Neural crest cell (in vitro differentiated cells): ENCODE data around the gene CSNK1D. TPM values are rescaled to one million over a fixed set of nuclear protein-coding genes. Genes with fewer than 3 reads are reported as not detected.

Experiments used
- DNase-seq: peaks from one replicate; pipeline ENCODE4 v3.0.0; 2021; ENCODE audit warnings: low read depth, mixed read lengths, low spot score
- H3K27ac Mint-ChIP-seq: one replicate; pipeline ENCODE4 v1.8.0; 2021; ENCODE audit warnings: mild to moderate bottlenecking, mixed read lengths; ENCODE audit not compliant: unreplicated experiment
- H3K27me3 Mint-ChIP-seq: 2 replicates; pipeline ENCODE4 v1.8.0; 2021; ENCODE audit warnings: low read depth, mild to moderate bottlenecking, mixed read lengths
- H3K36me3 Mint-ChIP-seq: 2 replicates; pipeline ENCODE4 v1.8.0; 2021; ENCODE audit warnings: low read depth, mild to moderate bottlenecking, mixed read lengths
- H3K4me1 Mint-ChIP-seq: 2 replicates; pipeline ENCODE4 v1.8.0; 2021; ENCODE audit warnings: mixed read lengths
- H3K4me3 Mint-ChIP-seq: one replicate; pipeline ENCODE4 v1.8.0; 2021; ENCODE audit warnings: mild to moderate bottlenecking, mixed read lengths
- H3K9me3 Mint-ChIP-seq: 2 replicates; pipeline ENCODE4 v1.8.0; 2021; ENCODE audit warnings: mixed read lengths
- total RNA-seq: library from RNA; stranded (reverse); gene quantifications from 2 replicates; pipeline ENCODE4 v1.2.1, GENCODE V29; 2021
- TF ChIP-seq, protein P1 (sequence below): fragments of 200-600 bp; sonication (generic); conservative IDR thresholded peaks from 2 replicates; pipeline ENCODE4 v1.5.0; 2021; ENCODE audit warnings: antibody characterized with exemption, mild to moderate bottlenecking

CSNK1D gene
- total RNA-seq, 1 donor from 2014 or later, result 165 TPM

DNA sequence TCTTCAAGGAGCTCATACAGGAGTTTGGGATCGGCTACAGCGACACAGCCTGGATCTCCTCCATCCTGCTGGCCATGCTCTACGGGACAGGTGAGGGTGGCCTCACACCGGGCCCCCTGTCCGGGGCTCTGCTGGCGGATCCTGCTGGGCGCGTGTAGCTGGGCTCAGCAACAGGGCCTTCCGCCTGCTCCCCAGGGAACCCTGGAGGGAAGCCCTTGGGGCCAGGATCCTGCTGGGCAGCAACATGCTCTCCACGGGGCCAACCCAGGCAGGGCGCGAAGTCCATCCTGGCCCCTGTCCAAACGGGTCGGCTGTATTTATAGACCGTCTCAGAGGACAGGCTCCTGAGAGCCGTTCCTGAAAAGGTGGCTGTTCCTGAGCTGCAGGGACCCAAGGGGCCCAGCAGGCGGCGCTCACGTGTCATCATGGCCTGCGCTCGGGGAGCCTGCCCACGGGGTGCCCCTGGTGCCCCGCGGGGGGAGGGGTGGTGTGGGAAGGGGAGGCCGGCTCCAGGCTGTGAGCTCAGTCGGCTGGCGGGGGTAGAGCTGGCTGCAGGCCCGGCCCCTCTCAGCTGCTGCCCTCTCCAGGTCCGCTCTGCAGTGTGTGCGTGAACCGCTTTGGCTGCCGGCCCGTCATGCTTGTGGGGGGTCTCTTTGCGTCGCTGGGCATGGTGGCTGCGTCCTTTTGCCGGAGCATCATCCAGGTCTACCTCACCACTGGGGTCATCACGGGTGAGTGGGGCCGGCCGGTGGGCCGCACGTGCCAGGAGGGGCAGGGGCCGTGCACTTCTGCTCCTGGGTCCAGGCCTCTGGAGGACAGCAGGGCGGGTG lies 37.1 kb downstream of the CSNK1D start:
- DNase-seq, result peak; percentile 68
- Mint-ChIP-seq H3K4me3 (no peak overlapping the region), H3K9me3 (no peaks in the 10 kb centered on the region), H3K4me1 (no peaks in the 10 kb centered on the region), H3K36me3 (no peaks in the 10 kb centered on the region), H3K27ac (peak overlapping the region; percentile 43), H3K27me3 (no peaks in the 10 kb centered on the region)
- TF ChIP-seq, protein P1, sequence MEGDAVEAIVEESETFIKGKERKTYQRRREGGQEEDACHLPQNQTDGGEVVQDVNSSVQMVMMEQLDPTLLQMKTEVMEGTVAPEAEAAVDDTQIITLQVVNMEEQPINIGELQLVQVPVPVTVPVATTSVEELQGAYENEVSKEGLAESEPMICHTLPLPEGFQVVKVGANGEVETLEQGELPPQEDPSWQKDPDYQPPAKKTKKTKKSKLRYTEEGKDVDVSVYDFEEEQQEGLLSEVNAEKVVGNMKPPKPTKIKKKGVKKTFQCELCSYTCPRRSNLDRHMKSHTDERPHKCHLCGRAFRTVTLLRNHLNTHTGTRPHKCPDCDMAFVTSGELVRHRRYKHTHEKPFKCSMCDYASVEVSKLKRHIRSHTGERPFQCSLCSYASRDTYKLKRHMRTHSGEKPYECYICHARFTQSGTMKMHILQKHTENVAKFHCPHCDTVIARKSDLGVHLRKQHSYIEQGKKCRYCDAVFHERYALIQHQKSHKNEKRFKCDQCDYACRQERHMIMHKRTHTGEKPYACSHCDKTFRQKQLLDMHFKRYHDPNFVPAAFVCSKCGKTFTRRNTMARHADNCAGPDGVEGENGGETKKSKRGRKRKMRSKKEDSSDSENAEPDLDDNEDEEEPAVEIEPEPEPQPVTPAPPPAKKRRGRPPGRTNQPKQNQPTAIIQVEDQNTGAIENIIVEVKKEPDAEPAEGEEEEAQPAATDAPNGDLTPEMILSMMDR, result peak; percentile 89

GRCh38 chr17:82235775-82236141 lies 37.7 kb downstream of the CSNK1D start:
- no peaks in the 10 kb centered on the region for H3K27me3 Mint-ChIP-seq
- no peak for DNase-seq
- H3K4me1 Mint-ChIP-seq, result no peaks in the 10 kb centered on the region
- no peak overlapping the region for H3K27ac Mint-ChIP-seq
- H3K4me3 Mint-ChIP-seq, result no peak overlapping the region
- no peaks in the 10 kb centered on the region for H3K9me3 Mint-ChIP-seq
- no peaks in the 10 kb centered on the region for H3K36me3 Mint-ChIP-seq
- TF ChIP-seq, protein P1, result no peak

GRCh38 chr17:82235056-82235774 lies 38.3 kb downstream of the CSNK1D start:
- TF ChIP-seq, protein P1, result no peak
- no peaks in the 10 kb centered on the region for H3K4me1 Mint-ChIP-seq
- no peak overlapping the region for H3K27ac Mint-ChIP-seq
- peaks cover 1% of the 10 kb centered on the region for H3K27me3 Mint-ChIP-seq
- no peaks in the 10 kb centered on the region for H3K36me3 Mint-ChIP-seq
- no peak for DNase-seq
- no peak overlapping the region for H3K4me3 Mint-ChIP-seq
- no peaks in the 10 kb centered on the region for H3K9me3 Mint-ChIP-seq

DNA sequence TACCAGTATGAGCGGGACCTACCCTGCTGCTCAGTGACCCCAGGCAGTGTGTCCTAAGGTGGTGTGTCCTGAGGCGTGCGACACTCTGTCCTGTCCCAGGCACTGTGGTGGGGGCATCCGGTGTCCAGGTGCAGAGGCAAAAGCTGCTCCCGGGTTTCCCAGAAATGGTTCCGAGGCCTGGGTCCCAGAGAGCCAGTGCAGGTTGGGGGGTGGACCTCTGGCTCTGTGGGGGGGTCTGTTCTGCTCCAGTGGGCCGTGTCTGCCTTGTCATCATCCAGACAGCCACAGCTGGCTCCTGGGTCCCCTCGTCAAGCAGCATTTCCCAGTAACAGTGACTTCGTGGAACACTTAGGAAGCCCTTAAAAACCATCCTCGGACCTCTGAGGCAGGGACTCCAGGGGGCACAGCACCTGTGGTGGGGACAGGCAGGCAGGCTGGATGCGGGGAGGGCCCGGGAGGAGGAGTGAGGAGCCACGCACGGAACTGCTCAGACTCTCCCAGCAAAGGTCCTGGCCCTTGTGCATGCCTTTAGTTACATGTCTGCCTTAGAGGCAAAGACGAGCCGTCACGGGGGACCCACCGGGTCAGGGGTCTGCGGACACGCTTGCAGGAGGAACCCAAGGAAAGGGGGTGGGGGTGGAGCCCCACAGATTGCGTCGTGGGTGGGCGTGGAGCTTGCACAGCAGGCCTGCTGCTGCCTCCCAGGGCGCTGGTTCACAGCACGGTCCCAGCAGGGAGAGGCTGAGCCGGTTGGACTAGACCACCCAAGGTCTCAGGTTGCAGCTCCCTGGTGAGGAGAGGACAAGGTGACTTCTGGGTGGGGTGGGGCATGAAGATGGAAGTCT lies 39.1 kb downstream of the CSNK1D start:
- no peaks in the 10 kb centered on the region for H3K36me3 Mint-ChIP-seq
- peaks cover 3% of the 10 kb centered on the region for H3K4me1 Mint-ChIP-seq
- no peaks in the 10 kb centered on the region for H3K9me3 Mint-ChIP-seq
- no peak overlapping the region for H3K4me3 Mint-ChIP-seq
- H3K27me3 Mint-ChIP-seq, result peaks cover 9% of the 10 kb centered on the region
- TF ChIP-seq, protein P1, result no peak
- DNase-seq, result no peak
- no peak overlapping the region for H3K27ac Mint-ChIP-seq
